Measurements from ENCODE around the gene MGMT.

The MGMT gene

DNA sequence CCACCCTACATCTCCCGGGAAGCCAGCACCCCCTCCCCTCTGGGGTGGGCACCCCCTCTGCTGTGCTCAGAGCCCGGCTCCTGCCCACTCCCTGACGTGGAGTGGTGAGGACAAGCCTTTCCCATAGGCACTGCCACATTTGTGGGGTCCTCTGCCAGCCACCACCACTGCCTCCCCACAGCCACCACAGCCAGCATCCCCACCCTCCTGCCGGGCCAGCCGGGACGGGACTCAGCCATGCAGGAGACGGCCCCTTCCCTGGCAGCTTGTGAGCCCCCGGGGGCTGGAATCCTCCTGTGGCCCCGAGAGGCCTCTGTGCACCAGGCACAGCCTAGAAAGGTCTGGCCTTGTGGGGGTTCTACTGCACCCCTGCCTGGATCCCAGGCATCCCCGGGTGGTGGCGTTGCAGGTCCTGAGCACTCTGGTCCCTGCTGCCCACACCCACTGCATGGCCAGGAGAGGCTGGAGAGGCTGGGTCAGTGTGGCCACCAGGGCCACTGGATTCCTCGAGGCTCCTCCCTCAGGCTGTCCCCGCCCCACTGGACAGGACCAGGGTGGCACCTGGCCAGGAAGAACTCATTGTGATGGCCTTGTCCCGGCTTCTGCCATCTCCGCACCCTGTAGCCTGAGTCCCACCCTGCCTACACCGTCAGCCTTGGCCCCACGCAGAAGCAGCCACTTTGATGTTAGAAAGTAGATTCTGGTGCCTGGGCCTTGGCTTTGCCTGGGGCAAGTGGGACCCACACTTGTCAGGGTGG, 349.0 kb downstream of the MGMT start:
- no peak for FAIRE-seq

DNA sequence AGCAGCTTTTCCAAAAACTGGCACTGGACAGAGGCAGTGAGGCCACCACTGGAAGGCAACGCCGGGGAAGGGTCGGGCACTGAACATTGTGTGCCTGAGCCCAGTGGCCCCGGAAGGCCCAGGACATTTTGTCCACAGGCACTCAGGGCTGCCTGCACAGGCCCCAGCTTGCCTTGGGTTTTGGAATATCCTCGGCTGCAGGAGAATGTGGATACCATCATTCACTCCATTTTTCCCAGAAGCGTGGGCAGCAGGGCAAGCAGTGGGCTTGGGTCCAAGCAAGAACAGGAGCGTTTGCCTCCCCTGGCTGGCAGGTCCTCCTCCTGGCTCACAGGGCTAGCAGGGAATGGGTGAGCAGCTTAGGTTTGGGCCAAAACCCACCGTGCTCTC, 349.6 kb downstream of the MGMT start:
- FAIRE-seq = no peak
